Measurements from ENCODE around the gene KIF5B.

GRCh38 chr10:32049113-32049512 is 7.1 kb downstream of the KIF5B start:
- no peak for TF ChIP-seq EZH2 (IDR thresholded peaks at IDR 0.05; ENCODE audit: borderline replicate concordance, low read depth, low read length, severe bottlenecking)
- TF ChIP-seq MYC (IDR thresholded peaks at IDR 0.05; ENCODE audit: low read depth, low read length): no peak
- no peak for TF ChIP-seq CTCF (IDR thresholded peaks at IDR 0.05; ENCODE audit: extremely low read depth in 1 of 2, insufficient read depth in 1 of 2, low read depth in 1 of 2, low read length in 2 of 2)
- TF ChIP-seq POLR2A (IDR thresholded peaks at IDR 0.05; ENCODE audit: low read depth, low read length): no peak
- TF ChIP-seq JUN (IDR thresholded peaks at IDR 0.05; ENCODE audit: borderline replicate concordance, insufficient read depth, insufficient read length, low read depth): no peak
